Activated CD4-positive, alpha-beta T cell treated with anti-CD3 and anti-CD28 coated beads, Interleukin-2, amount 10 ng/mL, durations not matched to agents 7 days and 5 days (primary cell): ENCODE results near the gene ZNF792. TPM values are rescaled to one million over a fixed set of nuclear protein-coding genes. Genes with fewer than 3 reads are reported as not detected.
A peak's percentile ranks its signal among the peaks of the same experiment; 100 is the strongest.
"Not testable (repeated sequence)": the region's sequence is repeated elsewhere in the genome, so short reads cannot be mapped to it uniquely, and the experiment has no call there.

Experiments
- CTCF ChIA-PET: fragments of 350-600 bp; sonication (Branson Sonifier 250); formaldehyde crosslinking; loops from one replicate; lab custom pipeline; 2021; ENCODE audit warnings: antibody characterized with exemption; lab: Charles Lee
- POLR2A ChIA-PET: fragments of 350-600 bp; sonication (Branson Sonifier 250); formaldehyde crosslinking; loops from one replicate; lab custom pipeline; 2021; ENCODE audit warnings: antibody characterized with exemption; lab: Charles Lee
- DNase-seq: peaks from one replicate; pipeline ENCODE4 v3.0.0-alpha.2; 2020
- H3K27ac Mint-ChIP-seq: one replicate; pipeline ENCODE4 v1.8.0; 2021; ENCODE audit warnings: mild to moderate bottlenecking, moderate library complexity, mixed read lengths
- H3K27me3 Mint-ChIP-seq: one replicate; pipeline ENCODE4 v1.8.0; 2021; ENCODE audit warnings: mixed read lengths
- H3K36me3 Mint-ChIP-seq: one replicate; pipeline ENCODE4 v1.8.0; 2021; ENCODE audit warnings: low read depth, mixed read lengths
- H3K4me1 Mint-ChIP-seq: one replicate; pipeline ENCODE4 v1.8.0; 2021; ENCODE audit warnings: mixed read lengths
- H3K4me3 Mint-ChIP-seq: one replicate; pipeline ENCODE4 v1.8.0; 2021; ENCODE audit warnings: mild to moderate bottlenecking, moderate library complexity, mixed read lengths
- H3K9me3 Mint-ChIP-seq: one replicate; pipeline ENCODE4 v1.8.0; 2021; ENCODE audit warnings: mixed read lengths
- total RNA-seq, 2 experiments: library from RNA; stranded (reverse); gene quantifications; one replicate each; pipeline ENCODE4 v1.2.3, GENCODE V29; 2021

ZNF792 gene
- total RNA-seq, 2 experiments from 2014 or later: 14.8 to 15.3 TPM

DNA sequence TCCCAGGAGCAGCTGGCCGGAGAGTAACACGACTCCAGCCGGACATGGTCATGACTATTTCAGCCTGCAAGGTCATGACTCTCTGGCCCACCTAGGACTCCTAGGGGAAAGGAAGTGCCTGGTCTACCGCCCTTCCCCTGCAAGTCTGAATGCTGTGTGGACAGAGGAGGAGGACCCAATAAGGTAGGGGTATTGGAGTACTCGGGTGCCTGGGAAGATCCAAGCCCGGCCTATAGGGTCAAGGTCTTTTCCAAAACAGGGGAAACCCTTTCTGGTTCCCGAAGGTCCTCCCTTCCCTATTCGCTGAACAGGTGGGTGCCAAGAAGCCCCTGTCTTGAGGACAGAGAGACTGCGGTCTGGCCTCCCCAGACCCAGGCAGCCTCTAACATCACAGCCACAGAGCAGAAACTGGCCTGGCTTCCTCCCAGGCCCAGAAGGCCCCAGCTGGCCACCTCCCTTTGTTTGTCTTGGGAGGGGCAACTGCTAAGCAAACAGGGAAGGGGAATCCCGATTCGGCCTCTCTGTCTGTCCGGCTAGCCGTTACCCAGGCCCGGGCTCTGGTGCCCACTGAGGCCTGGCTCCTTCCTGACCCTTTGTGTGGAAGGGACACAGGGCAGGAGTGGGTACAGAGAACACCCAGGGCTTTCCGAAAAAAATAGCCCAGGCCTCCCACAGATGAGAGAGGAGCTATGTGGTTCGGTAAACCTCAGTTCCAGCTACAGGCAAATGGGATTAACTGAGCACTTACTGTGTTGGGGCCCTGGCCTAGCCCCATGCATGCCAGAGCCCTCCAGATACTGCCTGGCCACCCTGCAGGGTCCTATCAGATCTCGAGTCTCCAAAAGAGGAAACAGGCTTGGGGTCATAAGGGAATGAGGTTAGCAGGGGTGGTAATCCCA lies 30.9 kb upstream of the ZNF792 start:
- ChIA-PET CTCF (interaction anchor here (0.8 to 1.7 kb wide), 4 partner anchors 16 to 22 kb away, joined by 3 to 4 read pairs (median 4); no protein-coding TSS in a partner anchor), POLR2A (interaction anchor here (0.7 kb wide), 1 partner anchor 1258 kb away, joined by 4 read pairs; no protein-coding TSS in a partner anchor)
- Mint-ChIP-seq H3K27ac (peak overlapping the region; percentile 33), H3K27me3 (no peaks in the 10 kb centered on the region), H3K4me1 (peaks cover 71% of the 10 kb centered on the region), H3K9me3 (peaks cover 2% of the 10 kb centered on the region), H3K4me3 (no peak overlapping the region), H3K36me3 (peaks cover 11% of the 10 kb centered on the region)
- DNase-seq: no peak

DNA sequence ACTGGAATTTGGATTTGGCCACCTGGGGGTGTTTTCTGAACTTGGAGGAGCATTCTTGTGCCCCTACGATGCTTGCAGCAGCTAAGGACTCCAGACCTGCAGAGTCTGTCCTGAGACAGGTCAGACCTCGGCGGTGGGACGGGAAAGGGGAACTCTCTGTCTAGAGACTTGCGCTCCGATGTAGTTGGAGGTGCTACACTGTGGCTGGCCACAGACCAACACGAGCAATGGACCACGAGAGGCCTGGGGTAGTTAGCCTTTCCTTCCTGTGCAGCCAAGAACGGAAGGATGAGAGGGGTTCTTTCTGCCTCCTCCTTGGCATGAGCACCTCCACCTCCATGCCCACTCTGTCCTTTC lies 30.2 kb upstream of the ZNF792 start:
- Mint-ChIP-seq H3K9me3 (peaks cover 2% of the 10 kb centered on the region), H3K27ac (peak overlapping the region; percentile 33), H3K4me1 (peaks cover 68% of the 10 kb centered on the region), H3K4me3 (no peak overlapping the region), H3K36me3 (peaks cover 11% of the 10 kb centered on the region), H3K27me3 (no peaks in the 10 kb centered on the region)
- ChIA-PET CTCF (interaction anchor here (0.8 to 1.7 kb wide), 3 partner anchors 16 to 20 kb away, joined by 3 to 4 read pairs (median 3); no protein-coding TSS in a partner anchor), POLR2A (interaction anchor here (0.7 kb wide), 1 partner anchor 1258 kb away, joined by 4 read pairs; no protein-coding TSS in a partner anchor)
- no peak for DNase-seq

DNA sequence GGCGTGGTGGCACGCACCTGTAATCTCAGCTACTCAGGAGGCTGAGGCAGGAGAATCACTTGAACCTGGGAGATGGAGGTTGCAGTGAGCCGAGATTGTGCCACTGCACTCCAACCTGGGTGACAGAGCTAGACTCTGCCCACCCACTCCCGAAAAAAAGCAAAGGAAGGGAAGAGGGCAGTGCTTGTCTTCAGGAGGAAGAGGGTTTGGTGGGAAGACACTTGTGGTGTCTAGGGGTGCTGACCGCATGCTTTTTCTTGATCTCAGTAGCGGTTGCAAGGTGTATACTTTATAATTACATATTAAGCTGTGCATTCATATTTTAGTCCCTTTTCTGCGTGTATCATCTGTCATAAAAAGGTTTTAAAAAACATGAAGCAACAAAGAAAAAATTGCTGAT lies 28.6 kb upstream of the ZNF792 start:
- CTCF ChIA-PET, POLR2A ChIA-PET, H3K27ac Mint-ChIP-seq, H3K27me3 Mint-ChIP-seq, H3K9me3 Mint-ChIP-seq, DNase-seq: not testable (repeated sequence)
- H3K4me1 Mint-ChIP-seq: peaks cover 54% of the 10 kb centered on the region
- H3K4me3 Mint-ChIP-seq: peak overlapping the region; percentile 30
- peaks cover 11% of the 10 kb centered on the region for H3K36me3 Mint-ChIP-seq

DNA sequence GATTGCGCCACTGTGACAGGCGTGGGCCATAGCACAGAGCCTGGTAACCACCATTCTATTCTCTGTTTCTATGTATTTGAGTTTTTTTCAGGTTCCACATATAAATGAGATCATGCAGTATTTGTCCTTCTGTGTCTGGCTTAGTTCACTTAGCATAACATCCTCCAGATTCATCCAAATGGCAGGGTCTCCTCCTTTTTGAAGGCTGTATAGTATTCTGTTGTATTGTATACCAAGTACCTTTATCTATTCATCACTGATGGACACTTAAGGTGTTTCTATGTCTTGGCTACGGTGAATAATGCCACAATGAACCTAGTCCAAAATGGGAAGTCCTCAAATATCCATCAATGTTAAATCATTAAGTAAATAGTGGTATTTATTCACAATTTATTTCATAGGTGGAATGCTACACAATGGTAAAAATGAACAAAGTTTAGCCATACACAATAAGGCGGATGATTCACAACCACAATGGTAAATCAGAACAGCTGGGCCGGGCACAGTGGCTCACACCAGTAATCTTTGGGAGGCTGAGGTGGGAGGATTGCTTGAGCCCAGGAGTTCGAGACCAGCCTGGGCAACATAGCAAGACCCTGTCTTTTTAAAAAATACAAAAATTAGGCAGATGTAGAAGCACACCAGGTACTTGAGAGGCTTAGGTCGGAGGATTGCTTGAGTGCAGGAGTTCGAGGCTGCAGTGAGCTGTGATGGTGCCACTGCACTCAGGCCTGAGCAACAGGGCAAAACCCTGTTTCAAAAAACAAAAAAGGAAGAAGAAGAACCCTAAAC lies 27.7 kb upstream of the ZNF792 start:
- ChIA-PET POLR2A (no interaction called here), CTCF (no interaction called here)
- H3K9me3 Mint-ChIP-seq: peaks cover 2% of the 10 kb centered on the region
- H3K27ac Mint-ChIP-seq: no peak overlapping the region
- no peak for DNase-seq
- no peak overlapping the region for H3K4me3 Mint-ChIP-seq
- peaks cover 46% of the 10 kb centered on the region for H3K4me1 Mint-ChIP-seq
- H3K36me3 Mint-ChIP-seq: peaks cover 11% of the 10 kb centered on the region
- no peaks in the 10 kb centered on the region for H3K27me3 Mint-ChIP-seq

DNA sequence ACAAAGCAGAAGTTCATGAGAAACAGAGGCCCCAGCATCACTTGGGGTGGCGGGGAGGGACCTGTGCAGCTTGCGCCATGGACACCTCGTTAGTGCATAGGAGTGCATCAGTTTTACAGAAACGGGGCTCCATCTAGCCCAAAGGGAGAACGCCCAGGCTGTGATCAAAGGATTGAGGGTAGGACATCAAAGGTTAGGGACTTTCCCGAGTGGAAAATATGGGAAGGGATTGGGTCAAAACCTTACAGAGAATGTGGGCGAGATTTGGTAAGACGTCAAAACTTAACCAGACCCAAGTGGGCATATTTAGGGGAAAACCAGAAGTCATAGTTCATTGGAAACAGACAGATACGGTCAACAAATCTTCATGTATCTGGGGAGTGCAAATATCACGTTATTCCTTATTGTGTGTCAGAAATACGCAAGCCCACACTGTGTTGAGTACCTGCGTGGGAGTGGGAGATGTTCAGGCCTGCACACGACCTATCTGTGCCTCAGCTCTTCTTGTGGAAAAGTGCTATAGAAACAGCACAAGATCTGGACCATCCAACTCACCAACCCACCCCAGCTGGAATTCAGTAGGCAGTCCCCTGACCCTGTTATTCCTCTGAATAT lies 26.7 kb upstream of the ZNF792 start:
- peaks cover 11% of the 10 kb centered on the region for H3K36me3 Mint-ChIP-seq
- peak overlapping the region; percentile 26 for H3K27ac Mint-ChIP-seq
- H3K27me3 Mint-ChIP-seq: no peaks in the 10 kb centered on the region
- ChIA-PET CTCF (interaction anchor here (1.1 kb wide), 1 partner anchor 11 kb away, joined by 3 read pairs; no protein-coding TSS in a partner anchor), POLR2A (interaction anchor here (0.8 kb wide), 1 partner anchor 9 kb away, joined by 3 read pairs; the partner anchor contains the start of gene GRAMD1A)
- DNase-seq: no peak
- H3K4me3 Mint-ChIP-seq: no peak overlapping the region
- H3K9me3 Mint-ChIP-seq: peaks cover 2% of the 10 kb centered on the region
- H3K4me1 Mint-ChIP-seq: peaks cover 38% of the 10 kb centered on the region

DNA sequence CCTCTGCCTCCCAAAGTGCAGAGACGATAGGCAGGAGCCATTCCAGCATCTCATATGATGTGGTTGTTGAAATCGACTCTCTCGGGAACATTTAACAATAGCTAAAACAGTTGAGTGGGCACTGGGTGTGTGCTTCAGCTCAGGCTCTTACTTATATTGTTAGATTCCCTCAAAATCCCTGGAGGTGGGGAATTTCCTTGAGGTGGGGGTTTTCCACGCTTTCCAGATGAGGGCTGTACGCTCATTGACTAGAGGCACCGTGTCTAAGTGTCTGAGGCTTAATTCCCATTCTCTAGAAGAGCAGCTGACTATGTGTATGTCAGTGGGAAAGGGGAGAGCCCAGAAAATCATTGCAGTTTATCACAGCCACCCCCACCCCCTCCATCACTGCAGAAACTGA lies 25.3 kb upstream of the ZNF792 start:
- Mint-ChIP-seq H3K4me3 (no peak overlapping the region), H3K27ac (no peak overlapping the region), H3K36me3 (peaks cover 10% of the 10 kb centered on the region), H3K9me3 (peaks cover 5% of the 10 kb centered on the region), H3K27me3 (no peaks in the 10 kb centered on the region), H3K4me1 (peaks cover 42% of the 10 kb centered on the region)
- ChIA-PET POLR2A (no interaction called here), CTCF (no interaction called here)
- DNase-seq: no peak

DNA sequence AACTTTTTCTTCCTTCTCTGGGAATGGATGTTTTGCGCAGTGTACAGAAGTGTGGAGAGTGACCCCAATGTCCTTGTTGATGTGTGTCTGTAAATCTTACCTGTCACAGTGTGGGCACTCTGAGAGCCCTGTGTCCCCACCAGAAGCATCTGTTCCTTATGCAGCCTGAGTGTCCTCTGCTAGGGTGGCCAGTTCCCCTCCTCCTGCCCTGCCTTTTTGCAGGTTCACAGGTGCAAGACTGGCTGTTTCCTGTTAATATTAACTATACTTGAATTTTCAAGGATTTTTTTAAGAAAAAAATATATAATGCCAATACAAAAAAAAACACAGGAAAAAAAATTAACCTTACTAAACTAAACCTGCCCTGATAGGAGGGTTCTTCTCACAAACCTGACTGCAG lies 24.1 kb upstream of the ZNF792 start:
- peaks cover 10% of the 10 kb centered on the region for H3K36me3 Mint-ChIP-seq
- H3K27ac Mint-ChIP-seq: no peak overlapping the region
- no peak for DNase-seq
- ChIA-PET CTCF (no interaction called here), POLR2A (no interaction called here)
- H3K27me3 Mint-ChIP-seq: no peaks in the 10 kb centered on the region
- peaks cover 35% of the 10 kb centered on the region for H3K4me1 Mint-ChIP-seq
- H3K4me3 Mint-ChIP-seq: no peak overlapping the region
- peaks cover 8% of the 10 kb centered on the region for H3K9me3 Mint-ChIP-seq

DNA sequence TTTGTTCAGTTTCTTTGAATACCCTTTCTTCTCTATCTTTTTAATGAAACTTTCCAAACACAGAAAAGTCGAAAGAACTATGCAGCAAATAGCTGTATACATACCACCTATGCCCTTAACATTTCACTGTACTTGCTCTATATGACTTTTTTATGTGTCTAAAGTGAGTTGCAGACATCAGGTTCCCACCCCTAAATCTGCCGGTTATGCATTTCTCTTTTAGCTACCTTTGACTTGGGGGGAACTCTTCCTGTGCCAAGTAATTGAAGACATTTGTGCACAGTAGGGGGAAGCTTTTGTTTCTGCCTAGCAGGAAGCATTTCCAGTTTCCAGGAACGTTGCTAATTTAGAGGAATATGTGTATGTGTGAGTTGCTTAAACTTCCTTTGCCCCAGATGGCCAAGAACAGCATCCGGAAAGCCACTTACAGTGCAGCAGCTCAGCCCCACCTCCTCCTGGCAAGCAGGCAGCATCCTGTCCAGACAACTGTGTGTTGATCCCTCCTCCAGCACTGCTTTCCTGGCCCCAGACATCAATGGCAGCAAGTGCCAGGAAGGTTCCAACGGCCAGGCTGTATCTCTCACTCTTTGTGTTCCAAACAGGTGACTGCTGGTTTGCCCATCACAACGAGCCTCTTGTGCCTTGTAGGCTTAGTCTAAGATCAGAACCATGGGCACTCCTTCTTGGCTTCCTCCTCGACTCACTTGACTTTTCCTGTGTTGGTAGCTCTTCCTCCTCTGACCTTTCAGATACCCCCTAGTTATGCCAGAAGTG lies 21.4 kb upstream of the ZNF792 start:
- H3K4me1 Mint-ChIP-seq: peaks cover 15% of the 10 kb centered on the region
- peaks cover 2% of the 10 kb centered on the region for H3K27me3 Mint-ChIP-seq
- H3K36me3 Mint-ChIP-seq: peaks cover 4% of the 10 kb centered on the region
- peak overlapping the region; percentile 78 for H3K27ac Mint-ChIP-seq
- H3K9me3 Mint-ChIP-seq: peaks cover 6% of the 10 kb centered on the region
- POLR2A ChIA-PET: no interaction called here
- DNase-seq: peak; percentile 35
- CTCF ChIA-PET: interaction anchor here (0.6 kb wide), 1 partner anchor 82 kb away, joined by 4 read pairs; no protein-coding TSS in a partner anchor
- H3K4me3 Mint-ChIP-seq: no peak overlapping the region

DNA sequence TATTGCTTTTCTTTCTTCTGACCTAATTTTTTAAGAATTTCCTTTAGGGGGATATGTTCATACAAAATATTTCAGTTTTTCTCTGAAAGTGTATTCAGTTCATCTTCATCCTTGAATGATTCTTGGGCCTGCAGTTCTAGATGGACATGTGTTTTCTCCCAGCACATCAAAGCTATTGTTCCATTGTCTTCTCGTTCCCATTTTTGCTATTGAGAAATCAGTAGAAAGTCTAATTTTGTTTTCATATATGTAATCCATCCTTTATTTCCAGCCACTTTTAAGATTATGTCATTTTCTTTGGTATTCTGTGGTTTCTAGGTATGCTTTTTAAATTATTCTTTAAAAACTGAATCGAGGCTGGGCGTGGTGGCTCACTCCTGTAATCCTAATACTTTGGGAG lies 20.3 kb upstream of the ZNF792 start:
- Mint-ChIP-seq H3K36me3 (peaks cover 2% of the 10 kb centered on the region), H3K27me3 (peaks cover 2% of the 10 kb centered on the region), H3K9me3 (peaks cover 6% of the 10 kb centered on the region), H3K4me1 (peaks cover 11% of the 10 kb centered on the region), H3K4me3 (no peak overlapping the region), H3K27ac (no peak overlapping the region)
- no peak for DNase-seq
- CTCF ChIA-PET: no interaction called here
- POLR2A ChIA-PET: no interaction called here

DNA sequence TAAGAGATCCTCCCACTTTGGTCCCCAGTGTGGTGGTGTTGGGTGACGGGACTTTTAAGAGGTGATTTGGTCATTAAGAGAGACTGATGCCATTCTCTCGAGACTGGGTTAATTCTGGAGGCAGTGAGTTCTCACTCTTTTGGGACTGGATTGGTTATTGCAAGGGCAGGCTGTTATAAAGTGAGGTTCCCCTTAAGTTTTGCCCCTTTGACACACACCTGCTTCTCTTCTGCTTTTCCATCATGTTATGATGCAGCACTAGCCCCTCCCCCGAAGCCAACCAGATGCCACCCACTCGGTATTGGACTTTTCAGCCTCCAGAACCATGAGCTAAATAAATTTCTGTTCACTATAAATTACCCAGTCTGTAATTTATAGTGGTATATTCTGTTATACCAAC lies 19.8 kb upstream of the ZNF792 start:
- POLR2A ChIA-PET: no interaction called here
- H3K27ac Mint-ChIP-seq: no peak overlapping the region

DNA sequence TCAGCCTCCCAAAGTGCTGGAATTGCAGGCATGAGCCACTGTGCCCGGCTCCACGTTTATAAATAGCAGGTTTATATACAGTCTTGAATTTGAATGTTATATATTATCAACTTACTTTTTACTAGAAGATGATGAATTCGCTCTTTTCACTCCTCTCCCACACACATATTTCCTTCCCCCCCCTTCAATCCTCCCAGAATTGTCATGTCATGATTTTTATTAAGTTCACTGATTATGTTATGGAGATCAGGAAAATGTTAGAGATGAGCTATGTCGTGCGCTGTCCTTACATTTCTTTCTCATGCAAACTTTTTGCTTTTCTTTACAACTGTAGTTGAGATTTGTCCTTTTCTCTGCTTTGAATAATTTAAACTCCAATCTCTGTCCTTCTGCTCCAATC lies 18.2 kb upstream of the ZNF792 start:
- H3K36me3 Mint-ChIP-seq: peaks cover 2% of the 10 kb centered on the region
- peaks cover 10% of the 10 kb centered on the region for H3K4me1 Mint-ChIP-seq
- H3K4me3 Mint-ChIP-seq: no peak overlapping the region
- peaks cover 6% of the 10 kb centered on the region for H3K9me3 Mint-ChIP-seq
- POLR2A ChIA-PET: no interaction called here
- CTCF ChIA-PET: no interaction called here
- no peak for DNase-seq
- H3K27me3 Mint-ChIP-seq: peaks cover 2% of the 10 kb centered on the region
- H3K27ac Mint-ChIP-seq: no peak overlapping the region

More for the DNA sequence above, 19.8 kb upstream of the ZNF792 start:
- no peak overlapping the region for H3K4me3 Mint-ChIP-seq
- DNase-seq: no peak
- H3K36me3 Mint-ChIP-seq: peaks cover 2% of the 10 kb centered on the region
- CTCF ChIA-PET: no interaction called here
- peaks cover 2% of the 10 kb centered on the region for H3K27me3 Mint-ChIP-seq
- peaks cover 6% of the 10 kb centered on the region for H3K9me3 Mint-ChIP-seq
- peaks cover 10% of the 10 kb centered on the region for H3K4me1 Mint-ChIP-seq
